DND-41 (cell line): ENCODE data around the gene ATP6V0D1.

Experiments
- CTCF ChIP-seq: IDR thresholded peaks from 2 replicates; pipeline ENCODE4 v1.5.1; 2012; ENCODE audit warnings: borderline replicate concordance, low read length, moderate library complexity, mild to moderate bottlenecking; ENCODE audit not compliant: poor library complexity, severe bottlenecking; ENCODE audit errors: extremely low read depth
- EZH2 ChIP-seq: IDR thresholded peaks from 3 replicates; pipeline ENCODE4 v1.6.1; 2012; ENCODE audit warnings: borderline replicate concordance, low read depth, mild to moderate bottlenecking, moderate library complexity, low read length, inconsistent platforms; ENCODE audit not compliant: severe bottlenecking

DNA sequence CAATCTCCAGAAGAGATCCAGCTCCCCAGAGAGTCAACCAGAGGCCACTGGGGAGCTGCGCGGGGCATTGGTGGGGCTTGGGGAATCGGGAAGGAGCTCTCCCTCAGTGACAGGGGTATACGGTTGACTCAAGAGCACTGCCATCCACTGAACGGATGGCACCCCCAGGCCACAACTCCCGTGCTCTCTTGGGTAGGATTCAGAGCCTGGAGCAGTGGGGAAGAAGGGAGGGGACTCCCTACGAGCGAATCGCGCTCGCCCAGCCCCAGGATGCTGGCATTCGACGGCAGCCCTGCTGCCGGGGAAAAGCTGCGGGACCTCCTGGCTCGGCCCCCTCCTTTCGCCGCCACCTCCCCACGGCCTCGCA, 87.2 kb downstream of the ATP6V0D1 start:
- TF ChIP-seq EZH2 (no peak), CTCF (no peak)
